WERI-Rb-1 (cell line): ENCODE data around the gene GNB5.

Source experiments
- DNase-seq: peaks from one replicate; pipeline ENCODE4 v3.0.0-alpha.2; 2020
- H3K27ac ChIP-seq: fragments of 250-450 bp; sonication (Bioruptor Pico); 2 replicates; pipeline ENCODE4 v1.5.1; 2020; ENCODE audit warnings: mild to moderate bottlenecking, moderate library complexity
- H3K27me3 ChIP-seq: fragments of 250-450 bp; sonication (Bioruptor Pico); 2 replicates; pipeline ENCODE4 v1.5.1; 2021; ENCODE audit warnings: mild to moderate bottlenecking, low read depth, moderate library complexity; ENCODE audit not compliant: insufficient read depth, severe bottlenecking
- H3K36me3 ChIP-seq: fragments of 250-450 bp; sonication (Bioruptor Pico); 2 replicates; pipeline ENCODE4 v1.5.1; 2020; ENCODE audit warnings: mild to moderate bottlenecking, moderate library complexity
- H3K4me3 ChIP-seq: 2 replicates; pipeline ENCODE4 v1.5.1; 2011; ENCODE audit warnings: low read depth, mild to moderate bottlenecking, control low read depth, low read length
- H3K9me3 ChIP-seq: fragments of 250-450 bp; sonication (Bioruptor Pico); 2 replicates; pipeline ENCODE4 v1.5.1; 2021; ENCODE audit warnings: mild to moderate bottlenecking, moderate library complexity; ENCODE audit not compliant: severe bottlenecking
- TF ChIP-seq, protein P1 (sequence below): IDR thresholded peaks from 2 replicates; pipeline ENCODE4 v1.5.1; 2011; ENCODE audit warnings: low read depth, mild to moderate bottlenecking, control low read depth, inconsistent platforms, low read length

GNB5 gene

DNA sequence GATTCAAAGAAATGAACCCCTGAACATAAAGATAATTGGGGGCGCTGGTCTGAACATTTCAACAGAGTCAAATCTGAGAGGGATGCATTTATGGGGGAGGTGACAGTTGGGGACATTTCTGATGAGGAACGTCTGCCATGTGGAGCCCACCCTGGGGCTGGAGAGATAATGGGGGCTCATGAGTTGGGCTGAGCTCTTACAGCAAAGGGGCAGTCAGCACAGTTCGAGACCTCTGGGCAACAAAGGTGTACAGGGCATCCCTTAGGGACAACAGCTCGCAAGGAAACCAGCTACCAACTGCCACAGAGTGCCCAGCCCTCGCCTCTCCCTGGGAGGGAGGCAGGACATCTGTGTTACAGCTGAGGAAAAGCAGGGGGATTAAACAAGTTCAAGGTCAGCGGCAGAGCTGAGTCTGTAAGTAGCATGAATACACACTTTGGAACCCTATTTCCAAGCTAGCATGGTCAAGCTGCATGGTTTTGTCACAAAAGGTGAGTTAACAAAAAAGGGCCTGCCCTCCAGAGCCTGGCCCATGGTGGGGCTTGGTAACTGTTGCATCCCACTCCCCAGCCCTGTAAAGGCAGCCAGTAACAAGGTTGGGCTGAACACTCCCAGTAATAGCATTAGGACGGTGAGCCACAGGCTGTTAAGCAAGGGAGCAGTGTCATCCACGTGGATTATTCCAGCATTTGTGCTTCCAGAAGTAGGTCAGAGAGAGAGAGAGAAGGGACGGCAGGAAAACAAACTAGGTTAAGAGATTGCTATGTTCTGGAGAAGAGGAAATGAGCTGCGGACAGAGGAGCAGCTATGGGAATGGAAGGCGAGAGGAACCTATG is 4.3 kb downstream of the GNB5 start:
- H3K9me3 ChIP-seq = no peaks in the 10 kb centered on the region
- TF ChIP-seq, protein P1, sequence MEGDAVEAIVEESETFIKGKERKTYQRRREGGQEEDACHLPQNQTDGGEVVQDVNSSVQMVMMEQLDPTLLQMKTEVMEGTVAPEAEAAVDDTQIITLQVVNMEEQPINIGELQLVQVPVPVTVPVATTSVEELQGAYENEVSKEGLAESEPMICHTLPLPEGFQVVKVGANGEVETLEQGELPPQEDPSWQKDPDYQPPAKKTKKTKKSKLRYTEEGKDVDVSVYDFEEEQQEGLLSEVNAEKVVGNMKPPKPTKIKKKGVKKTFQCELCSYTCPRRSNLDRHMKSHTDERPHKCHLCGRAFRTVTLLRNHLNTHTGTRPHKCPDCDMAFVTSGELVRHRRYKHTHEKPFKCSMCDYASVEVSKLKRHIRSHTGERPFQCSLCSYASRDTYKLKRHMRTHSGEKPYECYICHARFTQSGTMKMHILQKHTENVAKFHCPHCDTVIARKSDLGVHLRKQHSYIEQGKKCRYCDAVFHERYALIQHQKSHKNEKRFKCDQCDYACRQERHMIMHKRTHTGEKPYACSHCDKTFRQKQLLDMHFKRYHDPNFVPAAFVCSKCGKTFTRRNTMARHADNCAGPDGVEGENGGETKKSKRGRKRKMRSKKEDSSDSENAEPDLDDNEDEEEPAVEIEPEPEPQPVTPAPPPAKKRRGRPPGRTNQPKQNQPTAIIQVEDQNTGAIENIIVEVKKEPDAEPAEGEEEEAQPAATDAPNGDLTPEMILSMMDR = no peak
- no peaks in the 10 kb centered on the region for H3K27me3 ChIP-seq
- H3K36me3 ChIP-seq = no peaks in the 10 kb centered on the region
- peak; percentile 84 for DNase-seq
- peak overlapping the region; percentile 92 for H3K27ac ChIP-seq
- peak overlapping the region; percentile 18 for H3K4me3 ChIP-seq

DNA sequence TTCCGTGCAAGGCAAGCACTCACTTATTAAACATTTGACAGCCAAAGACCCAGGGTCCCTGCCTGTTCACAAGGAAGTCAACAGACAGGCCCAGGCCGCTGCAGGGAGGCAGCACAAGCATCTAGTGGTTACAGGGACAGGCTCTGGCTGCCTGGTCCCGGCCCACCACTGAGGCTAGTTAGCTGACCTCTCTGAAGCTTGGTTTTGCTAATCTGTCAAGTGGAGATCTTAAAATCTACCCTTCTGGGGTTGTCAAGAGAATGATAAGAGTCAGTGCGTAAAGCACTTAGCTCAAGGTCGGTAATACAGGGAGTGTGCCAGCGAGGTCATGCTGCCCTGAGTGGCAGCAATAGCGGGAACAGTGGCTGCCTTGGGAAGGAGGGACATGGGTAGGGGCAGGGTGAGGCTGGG is 6.0 kb downstream of the GNB5 start:
- Histone ChIP-seq H3K36me3 (no peaks in the 10 kb centered on the region), H3K27ac (peak overlapping the region; percentile 16; the same call in 1 of the 2 replicates), H3K27me3 (no peaks in the 10 kb centered on the region), H3K4me3 (no peak overlapping the region), H3K9me3 (no peaks in the 10 kb centered on the region)
- TF ChIP-seq, protein P1 = no peak
- DNase-seq = no peak

DNA sequence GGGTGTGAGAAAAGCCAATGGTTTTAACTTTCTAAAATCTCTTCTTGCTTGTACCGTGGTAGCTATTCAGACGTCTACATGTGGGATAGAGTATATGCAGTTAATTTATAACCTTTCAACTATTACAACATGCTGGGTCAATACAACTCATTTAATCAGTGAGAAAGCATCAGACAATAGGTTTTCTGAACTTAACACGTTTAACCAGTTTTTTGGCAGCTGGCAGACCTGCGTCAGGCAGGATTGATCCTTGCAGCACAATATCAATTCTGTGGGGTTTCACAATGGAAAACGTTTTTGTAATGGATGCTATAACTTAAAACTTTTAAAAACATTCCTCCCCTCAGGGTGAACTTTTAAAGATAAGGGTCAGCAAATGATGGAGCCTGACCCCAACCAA is 6.5 kb downstream of the GNB5 start:
- H3K36me3 ChIP-seq = no peaks in the 10 kb centered on the region
- H3K27me3 ChIP-seq = no peaks in the 10 kb centered on the region
- no peak for DNase-seq
- TF ChIP-seq, protein P1 = no peak
- H3K27ac ChIP-seq = no peak overlapping the region
- no peak overlapping the region for H3K4me3 ChIP-seq
- H3K9me3 ChIP-seq = no peaks in the 10 kb centered on the region

DNA sequence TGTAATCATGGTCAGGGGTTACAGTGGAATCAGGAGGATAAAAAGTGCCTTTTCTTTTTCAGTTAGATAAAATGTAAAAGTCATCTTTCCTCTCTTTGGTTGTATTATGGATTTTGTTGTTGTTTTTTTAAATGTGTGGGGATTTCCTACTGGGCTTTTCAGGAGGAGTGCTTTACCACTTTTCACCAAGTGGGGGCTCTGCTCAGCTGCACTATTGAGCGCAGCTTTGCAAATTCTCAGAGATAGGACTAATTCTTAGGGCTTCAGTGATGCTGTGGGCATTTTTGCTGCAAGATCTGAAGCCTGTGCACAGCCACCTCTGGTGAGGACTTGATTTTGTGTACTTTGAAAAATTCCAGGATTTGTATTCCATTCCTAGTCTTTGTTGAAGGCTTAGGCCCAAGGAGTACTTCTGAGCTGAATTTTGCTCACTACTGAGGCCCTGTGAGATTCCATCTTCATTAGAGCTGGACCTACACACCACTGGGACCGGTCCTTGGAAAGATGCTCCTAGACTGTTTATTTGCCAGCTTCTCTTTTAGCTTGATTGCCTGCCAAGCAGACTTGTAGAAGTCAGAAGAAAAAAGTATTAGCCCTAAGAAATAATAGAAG is 7.5 kb downstream of the GNB5 start:
- H3K27ac ChIP-seq = no peak overlapping the region
- H3K27me3 ChIP-seq = no peaks in the 10 kb centered on the region
- DNase-seq = peak; percentile 70
- no peaks in the 10 kb centered on the region for H3K9me3 ChIP-seq
- TF ChIP-seq, protein P1 = peak; percentile 76
- no peak overlapping the region for H3K4me3 ChIP-seq
- no peaks in the 10 kb centered on the region for H3K36me3 ChIP-seq

DNA sequence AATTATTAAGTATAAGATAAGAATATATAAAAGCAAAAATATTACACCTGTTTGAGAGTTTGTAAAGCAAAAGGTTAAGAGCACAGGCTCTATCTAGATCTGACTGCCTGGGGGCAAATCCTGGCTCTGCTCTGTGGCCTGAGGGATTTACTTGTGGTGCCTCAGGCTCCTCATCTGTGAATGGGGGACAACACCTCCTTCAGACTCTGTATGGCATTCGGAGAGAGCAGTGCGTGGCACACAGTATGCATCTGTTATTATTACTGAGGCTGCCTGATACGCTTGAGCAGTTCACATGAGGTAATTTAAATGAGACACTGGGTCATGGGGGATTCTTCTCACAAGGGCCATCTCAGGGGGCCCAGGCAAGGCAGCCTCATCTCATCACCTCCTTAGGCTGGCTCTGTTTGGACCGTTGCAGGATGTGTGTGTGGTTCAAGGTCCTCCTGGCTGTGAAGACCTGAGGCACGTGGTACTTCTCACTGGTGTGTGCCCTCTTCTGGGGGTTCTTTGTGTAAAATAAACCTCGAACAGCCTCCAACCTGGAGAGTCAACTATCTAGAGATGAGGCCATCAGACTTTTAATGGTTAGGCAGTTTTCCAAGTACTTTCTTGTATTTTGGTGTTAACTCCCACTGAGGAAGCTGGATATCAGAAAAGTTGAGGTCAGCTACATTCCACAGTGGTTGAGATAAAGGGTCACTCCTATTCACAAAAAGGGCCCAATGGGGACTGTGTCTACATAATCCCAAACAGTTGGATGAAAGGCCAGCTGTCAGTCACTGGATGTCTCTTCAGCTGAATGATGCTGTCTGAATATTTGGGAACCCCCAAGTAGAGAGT is 9.0 kb downstream of the GNB5 start:
- Histone ChIP-seq H3K4me3 (no peak overlapping the region), H3K27ac (no peak overlapping the region), H3K27me3 (no peaks in the 10 kb centered on the region), H3K9me3 (no peaks in the 10 kb centered on the region), H3K36me3 (no peaks in the 10 kb centered on the region; the same call in 1 of the 2 replicates)
- TF ChIP-seq, protein P1 = no peak
- DNase-seq = no peak
